A172 (cell line): ENCODE measurements around the gene MED29. TPM values are rescaled to one million over a fixed set of nuclear protein-coding genes. Genes with fewer than 3 reads are reported as not detected.
"Not testable (repeated sequence)": the region's sequence is repeated elsewhere in the genome, so short reads cannot be mapped to it uniquely, and the experiment has no call there.

Experiments
- DNase-seq: peaks from one replicate; pipeline ENCODE4 v3.0.0-alpha.2; 2015; ENCODE audit warnings: low spot score
- total RNA-seq: library from RNA; depleted of rRNA; stranded (reverse); fragments of >200 nt; shearing (Covaris generic); gene quantifications from 2 replicates; pipeline ENCODE4 v1.2.3, GENCODE V29; 2014

MED29 gene
- total RNA-seq, 1 experiment from 2014 or later = 20.9 TPM

GRCh38 chr19:39370735-39371134, 20.4 kb upstream of the MED29 start:
- DNase-seq = no peak

GRCh38 chr19:39372047-39372802, 19.0 kb upstream of the MED29 start:
- DNase-seq = peak; percentile 92

GRCh38 chr19:39372941-39373340, 18.2 kb upstream of the MED29 start:
- DNase-seq = no peak

- DNase-seq = no peak
These were observed 15.2 kb upstream of the MED29 start for GRCh38 chr19:39375929-39376328.

- DNase-seq = no peak
These were observed 13.5 kb upstream of the MED29 start for GRCh38 chr19:39377373-39378362.

GRCh38 chr19:39379366-39379765, 11.8 kb upstream of the MED29 start:
- DNase-seq = not testable (repeated sequence)

GRCh38 chr19:39379865-39380396, 11.2 kb upstream of the MED29 start:
- DNase-seq = no peak

GRCh38 chr19:39380521-39381502, 10.4 kb upstream of the MED29 start:
- no peak for DNase-seq

- no peak for DNase-seq
These were observed 9.1 kb upstream of the MED29 start for GRCh38 chr19:39381910-39382611.

GRCh38 chr19:39382991-39383828, 8.0 kb upstream of the MED29 start:
- no peak for DNase-seq

GRCh38 chr19:39384839-39385568, 6.2 kb upstream of the MED29 start:
- no peak for DNase-seq

- DNase-seq = no peak
These were observed 5.4 kb upstream of the MED29 start for GRCh38 chr19:39385629-39386411.

GRCh38 chr19:39386557-39386956, 4.6 kb upstream of the MED29 start:
- no peak for DNase-seq

GRCh38 chr19:39388657-39389056, 2.5 kb upstream of the MED29 start:
- no peak for DNase-seq

GRCh38 chr19:39389631-39390414, 1.4 kb upstream of the MED29 start:
- no peak for DNase-seq

- peak; percentile 58 for DNase-seq
These were observed 777 bp upstream of the MED29 start for GRCh38 chr19:39390451-39390750.
